HepG2 (cell line): ENCODE measurements around the gene PSMB8. TPM values are rescaled to one million over a fixed set of nuclear protein-coding genes. Genes with fewer than 3 reads are reported as not detected.

Experiments used
- CTCF ChIP-seq: sonication (generic); formaldehyde crosslinking; IDR thresholded peaks from 2 replicates; pipeline ENCODE4 v1.5.0; 2020; ENCODE audit warnings: mild to moderate bottlenecking, missing genetic modification reagents, moderate library complexity
- DNMT3B ChIP-seq: conservative IDR thresholded peaks from 2 replicates; pipeline ENCODE4 v1.6.1; 2016; ENCODE audit warnings: missing biosample characterization, control low read depth
- IRX3 ChIP-seq: sonication (generic); formaldehyde crosslinking; IDR thresholded peaks from 2 replicates; pipeline ENCODE4 v1.8.1; 2023; ENCODE audit warnings: mild to moderate bottlenecking, low read depth, missing genetic modification reagents, borderline replicate concordance
- KDM1A ChIP-seq: IDR thresholded peaks from 2 replicates; pipeline ENCODE4 v1.6.1; 2016; ENCODE audit warnings: missing compliant biosample characterization
- KLF6 ChIP-seq: IDR thresholded peaks from 2 replicates; pipeline ENCODE4 v1.8.0; 2016; ENCODE audit warnings: missing biosample characterization, missing genetic modification reagents
- LRRFIP1 ChIP-seq: sonication (generic); formaldehyde crosslinking; conservative IDR thresholded peaks from 2 replicates; pipeline ENCODE4 v1.4.0; 2020; ENCODE audit warnings: missing genetic modification reagents
- MIER3 ChIP-seq: IDR thresholded peaks from 2 replicates; pipeline ENCODE4 v1.6.1; 2016; ENCODE audit warnings: missing compliant biosample characterization, borderline replicate concordance
- MNT ChIP-seq: fragments of 450-650 bp; IDR thresholded peaks from 2 replicates; pipeline ENCODE4 v1.6.1; 2016
- MYPOP ChIP-seq: sonication (generic); formaldehyde crosslinking; IDR thresholded peaks from 2 replicates; pipeline ENCODE4 v1.8.1; 2023; ENCODE audit warnings: mild to moderate bottlenecking, moderate library complexity, missing genetic modification reagents
- SUZ12 ChIP-seq: fragments of 150-350 bp; IDR thresholded peaks from 2 replicates; pipeline ENCODE4 v1.6.1; 2014; ENCODE audit warnings: low read depth, low read length
- TMF1 ChIP-seq: sonication (generic); formaldehyde crosslinking; IDR thresholded peaks from 2 replicates; pipeline ENCODE4 v1.8.1; 2022; ENCODE audit warnings: low read depth, missing genetic modification reagents
- ZBTB44 ChIP-seq: sonication (generic); formaldehyde crosslinking; IDR thresholded peaks from 2 replicates; pipeline ENCODE4 v1.4.0; 2020; ENCODE audit warnings: missing genetic modification reagents
- ZNF180 ChIP-seq: sonication (generic); formaldehyde crosslinking; IDR thresholded peaks from 2 replicates; pipeline ENCODE4 v1.4.0; 2020; ENCODE audit warnings: low read depth, missing genetic modification reagents, borderline replicate concordance
- ZNF33B ChIP-seq: sonication (generic); formaldehyde crosslinking; IDR thresholded peaks from 2 replicates; pipeline ENCODE4 v1.5.1; 2020; ENCODE audit warnings: mild to moderate bottlenecking, missing genetic modification reagents
- ZNF350 ChIP-seq: sonication (generic); formaldehyde crosslinking; IDR thresholded peaks from 2 replicates; pipeline ENCODE4 v1.4.0; 2020; ENCODE audit warnings: mild to moderate bottlenecking, low read depth, missing genetic modification reagents, borderline replicate concordance
- ZNF543 ChIP-seq: sonication (generic); formaldehyde crosslinking; IDR thresholded peaks from 2 replicates; pipeline ENCODE4 v1.4.0; 2020; ENCODE audit warnings: mild to moderate bottlenecking, missing genetic modification reagents
- ZNF576 ChIP-seq: sonication (generic); formaldehyde crosslinking; IDR thresholded peaks from 2 replicates; pipeline ENCODE4 v1.4.0; 2020; ENCODE audit warnings: mild to moderate bottlenecking, missing genetic modification reagents
- ZNF674 ChIP-seq: sonication (generic); formaldehyde crosslinking; IDR thresholded peaks from 2 replicates; pipeline ENCODE4 v1.5.0; 2020; ENCODE audit warnings: low read depth, mild to moderate bottlenecking, missing genetic modification reagents
- ZNF724P ChIP-seq: sonication (generic); formaldehyde crosslinking; IDR thresholded peaks from 2 replicates; pipeline ENCODE4 v1.8.0; 2022; ENCODE audit warnings: missing genetic modification reagents, borderline replicate concordance
- polyA plus RNA-seq, 8 experiments: library from polyadenylated mRNA; depleted of rRNA in 3 of 8; stranded (reverse) in 7 of 8; unstranded in 1 of 8; fragments of >200 nt; fragmentation: Illumina TruSeq in 4 of 8; extraction: Trizol in 4 of 8; gene quantifications; 2 replicates each; pipeline versions ENCODE4 v1.2.1 to v1.2.3, GENCODE V29; 2011 to 2016; ENCODE audit warnings: low read depth in 4 of 8, missing spikeins in 1 of 8, mixed read lengths in 1 of 8; ENCODE audit not compliant: insufficient read depth in 1 of 8
- total RNA-seq, 5 experiments: library from RNA; depleted of rRNA; stranded (reverse); fragments of >200 nt; fragmentation: Illumina TruSeq; extraction: Trizol; gene quantifications; 2 replicates each; pipeline ENCODE4 v1.2.3, GENCODE V29; 2016; ENCODE audit warnings: low read depth in 1 of 5

Gene PSMB8
- total and polyA plus RNA-seq, 2 of the 13 experiments (the other 11 are each of a cell fraction or from before 2014, with no cell fraction given) = 30.7 to 64.7 TPM

- TF ChIP-seq MNT (peak; percentile 27; the same call in 1 of the 2 replicates), SUZ12 (no peak), DNMT3B (CRISPR knock-in tag) (no peak), ZBTB44 (no peak; the same call in 1 of the 2 replicates), CTCF (CRISPR knock-in tag) (peak; percentile 97), ZNF543 (no peak; the same call in 1 of the 2 replicates), MIER3 (0 out of 2 replicates have a peak, but pooled peaks have one; percentile 17), IRX3 (CRISPR knock-in tag) (peak; percentile 72; the same call in 1 of the 2 replicates), MYPOP (CRISPR knock-in tag) (peak; percentile 100), ZNF724P (CRISPR knock-in tag) (peak; percentile 63), KLF6 (CRISPR knock-in tag) (0 out of 2 replicates have a peak, but pooled peaks have one; percentile 79), ZNF180 (CRISPR knock-in tag) (no peak), KDM1A (CRISPR knock-in tag) (peak; percentile 21; the same call in 1 of the 2 replicates), LRRFIP1 (CRISPR knock-in tag) (no peak), ZNF674 (CRISPR knock-in tag) (peak; percentile 78; the same call in 1 of the 2 replicates), ZNF576 (peak; percentile 87; the same call in 1 of the 2 replicates), ZNF33B (no peak; the same call in none of the 2 replicates), TMF1 (CRISPR knock-in tag) (no peak; the same call in 1 of the 2 replicates), ZNF350 (no peak; the same call in none of the 2 replicates)
Measured at GRCh38 chr6:32853541-32854375, 9.9 kb upstream of the PSMB8 start, which contains the start of the genes PSMB9 and TAP1 (continued).
